ENCODE results near the gene UQCC5.

Gene UQCC5

DNA sequence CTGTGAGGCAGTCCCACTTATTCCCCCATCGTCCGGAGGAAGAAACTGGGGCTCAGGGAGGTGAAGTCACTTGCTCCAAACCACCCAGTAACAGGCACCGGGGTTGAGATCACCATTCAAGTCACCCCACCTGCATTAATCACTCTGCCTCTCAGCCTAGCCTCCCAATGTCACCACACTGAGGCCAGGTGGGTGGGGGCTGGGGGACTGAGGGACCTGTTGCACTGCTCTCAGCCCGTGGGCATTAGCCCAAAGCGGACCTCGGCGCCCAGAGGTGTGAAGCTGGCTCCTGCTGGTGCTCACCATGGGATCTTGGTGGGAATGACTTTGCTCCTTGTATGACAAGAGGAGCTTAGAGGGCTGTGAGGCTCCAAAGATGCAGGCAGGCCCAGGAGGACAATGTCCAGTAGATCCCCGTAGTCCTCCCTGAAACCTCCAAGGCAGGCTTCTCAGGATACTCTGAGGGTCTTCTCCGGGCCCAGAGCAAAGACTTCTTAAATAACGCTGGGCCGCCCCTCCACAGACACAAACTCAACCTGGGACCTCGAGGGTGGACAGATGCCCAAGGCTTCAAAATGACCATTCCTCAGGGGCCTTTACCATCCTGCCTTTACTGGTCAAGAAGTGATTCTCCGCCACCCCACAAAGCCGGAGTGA, 4.4 kb upstream of the UQCC5 start:
- Histone ChIP-seq H3K27ac (ENCODE audit: poor library complexity, severe bottlenecking) (peak overlapping the region; percentile 73), H3K4me3 (ENCODE audit: severe bottlenecking) (peak overlapping the region; percentile 88), H3K9me3 (ENCODE audit: severe bottlenecking) (no peaks in the 10 kb centered on the region), H3K4me1 (ENCODE audit: insufficient read depth, poor library complexity, severe bottlenecking) (peaks cover 7% of the 10 kb centered on the region), H3K27me3 (ENCODE audit: insufficient read depth, poor library complexity, severe bottlenecking) (no peaks in the 10 kb centered on the region), H3K36me3 (ENCODE audit: low read depth) (peaks cover 18% of the 10 kb centered on the region)
- no peak for ATAC-seq (ENCODE audit: low read depth)
- TF ChIP-seq, protein P1, sequence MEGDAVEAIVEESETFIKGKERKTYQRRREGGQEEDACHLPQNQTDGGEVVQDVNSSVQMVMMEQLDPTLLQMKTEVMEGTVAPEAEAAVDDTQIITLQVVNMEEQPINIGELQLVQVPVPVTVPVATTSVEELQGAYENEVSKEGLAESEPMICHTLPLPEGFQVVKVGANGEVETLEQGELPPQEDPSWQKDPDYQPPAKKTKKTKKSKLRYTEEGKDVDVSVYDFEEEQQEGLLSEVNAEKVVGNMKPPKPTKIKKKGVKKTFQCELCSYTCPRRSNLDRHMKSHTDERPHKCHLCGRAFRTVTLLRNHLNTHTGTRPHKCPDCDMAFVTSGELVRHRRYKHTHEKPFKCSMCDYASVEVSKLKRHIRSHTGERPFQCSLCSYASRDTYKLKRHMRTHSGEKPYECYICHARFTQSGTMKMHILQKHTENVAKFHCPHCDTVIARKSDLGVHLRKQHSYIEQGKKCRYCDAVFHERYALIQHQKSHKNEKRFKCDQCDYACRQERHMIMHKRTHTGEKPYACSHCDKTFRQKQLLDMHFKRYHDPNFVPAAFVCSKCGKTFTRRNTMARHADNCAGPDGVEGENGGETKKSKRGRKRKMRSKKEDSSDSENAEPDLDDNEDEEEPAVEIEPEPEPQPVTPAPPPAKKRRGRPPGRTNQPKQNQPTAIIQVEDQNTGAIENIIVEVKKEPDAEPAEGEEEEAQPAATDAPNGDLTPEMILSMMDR (IDR thresholded peaks at IDR 0.05; ENCODE audit: poor library complexity, severe bottlenecking) = no peak
- DNase-seq (ENCODE audit: low spot score) = peak; percentile 66

DNA sequence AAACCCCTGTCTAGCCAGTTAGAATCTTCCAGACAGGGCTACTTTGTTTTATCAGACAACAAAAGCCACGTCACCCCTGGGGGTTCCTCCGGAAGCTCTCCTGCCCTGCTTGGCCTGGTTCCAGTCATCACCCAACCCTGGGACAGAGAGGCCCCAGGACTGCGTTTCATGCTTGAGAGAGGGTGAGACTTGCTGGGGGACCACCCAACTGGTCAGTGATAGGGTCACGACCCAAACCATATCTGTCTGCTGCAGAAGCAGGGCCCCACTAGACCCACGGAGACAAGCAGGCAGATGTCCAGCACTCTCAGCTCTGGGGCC, 3.9 kb upstream of the UQCC5 start:
- peak; percentile 65 for DNase-seq (ENCODE audit: low spot score)

DNA sequence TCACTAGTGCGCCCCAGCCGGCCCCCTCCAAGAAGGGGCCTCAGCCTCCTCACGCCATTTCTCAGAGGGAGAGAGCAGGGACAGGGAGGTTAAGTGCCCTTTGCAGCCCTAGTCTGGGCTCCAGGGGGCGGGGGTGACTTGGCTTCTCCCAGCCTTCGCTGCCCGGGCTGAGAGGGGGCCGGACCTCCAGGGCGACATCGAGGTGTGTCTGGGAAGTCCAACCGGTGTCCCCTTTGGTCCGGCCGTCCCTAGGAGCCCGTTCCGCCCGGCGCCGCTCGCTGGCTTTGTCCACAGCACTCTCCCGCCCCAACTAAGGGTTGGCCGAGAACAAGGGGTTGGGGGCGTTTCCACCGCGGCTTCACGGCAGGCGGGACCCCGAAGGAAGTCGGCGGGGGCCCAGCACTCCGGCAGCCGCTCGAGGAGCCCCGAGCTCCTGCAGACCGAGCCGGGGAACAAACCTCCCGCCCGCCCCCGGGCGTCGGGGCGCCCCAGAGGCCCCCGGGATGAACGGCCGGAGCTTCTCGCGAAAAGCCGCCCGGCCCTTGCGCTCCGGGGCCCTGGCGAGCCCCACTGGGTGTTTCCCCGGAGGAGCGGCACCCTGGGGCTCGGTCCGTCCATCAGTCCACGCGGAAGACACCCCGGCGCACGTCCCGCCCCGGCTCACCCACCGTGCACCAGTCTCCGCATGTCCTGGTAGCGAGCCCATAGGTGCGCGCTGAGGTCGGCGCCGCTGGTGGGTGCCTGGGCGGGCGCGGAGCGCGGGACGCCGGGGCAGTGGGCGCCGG, 3.4 kb upstream of the UQCC5 start:
- DNase-seq (ENCODE audit: low spot score) = peak; percentile 61
- ATAC-seq (ENCODE audit: low read depth) = no peak

More for the DNA sequence above, 3.9 kb upstream of the UQCC5 start:
- Histone ChIP-seq H3K4me1 (ENCODE audit: insufficient read depth, poor library complexity, severe bottlenecking) (peaks cover 5% of the 10 kb centered on the region), H3K36me3 (ENCODE audit: low read depth) (peaks cover 13% of the 10 kb centered on the region), H3K27me3 (ENCODE audit: insufficient read depth, poor library complexity, severe bottlenecking) (no peaks in the 10 kb centered on the region), H3K9me3 (ENCODE audit: severe bottlenecking) (no peaks in the 10 kb centered on the region), H3K27ac (ENCODE audit: poor library complexity, severe bottlenecking) (peak overlapping the region; percentile 73), H3K4me3 (ENCODE audit: severe bottlenecking) (peak overlapping the region; percentile 88)
- ATAC-seq (ENCODE audit: low read depth) = no peak
- TF ChIP-seq, protein P1 (IDR thresholded peaks at IDR 0.05; ENCODE audit: poor library complexity, severe bottlenecking) = no peak

DNA sequence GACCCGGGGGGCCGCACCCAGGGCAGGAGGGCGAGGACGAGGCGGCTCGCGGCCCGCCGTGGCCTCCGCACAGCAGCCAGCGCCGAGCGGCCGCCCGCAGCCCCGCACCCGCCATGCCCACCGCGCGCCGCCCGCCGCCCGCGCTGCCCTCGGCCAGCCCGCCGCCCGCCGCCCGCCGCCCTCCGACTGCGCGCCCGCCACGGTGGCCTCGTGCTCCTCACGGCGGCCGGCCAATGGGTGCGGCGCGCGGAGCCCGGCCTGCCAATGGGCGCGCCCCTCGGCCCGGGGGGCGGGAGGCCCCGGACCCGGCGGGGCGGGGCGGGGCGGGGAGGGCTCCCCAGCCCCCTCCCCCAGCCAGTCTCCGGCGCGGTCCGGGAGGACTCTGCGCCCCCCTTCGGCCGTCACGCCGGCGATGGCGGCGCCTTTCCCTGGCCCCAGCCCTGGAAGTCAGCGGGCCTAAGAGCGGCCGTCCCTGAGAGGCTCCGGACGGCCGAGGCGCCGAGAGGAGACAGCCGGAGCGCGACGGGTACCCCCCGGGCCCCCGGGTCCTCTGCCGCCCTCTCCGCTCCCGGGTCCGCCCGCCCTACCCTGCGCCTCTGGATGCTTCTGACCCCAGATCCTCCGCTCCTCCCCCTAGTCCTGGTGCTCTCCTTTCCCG, 2.7 kb upstream of the UQCC5 start, which contains the start of gene NT5DC2:
Gene NT5DC2 (minus strand): TSS at position 235 of the 658 bp plus-strand sequence. CDS start 120 bp downstream, at position 115.
- ATAC-seq (ENCODE audit: low read depth) (peak; percentile 28), DNase-seq (ENCODE audit: low spot score) (no peak)
- Histone ChIP-seq H3K4me3 (ENCODE audit: severe bottlenecking) (peak within 1 kb of the TSS; percentile 88), H3K27ac (ENCODE audit: poor library complexity, severe bottlenecking) (peak within 1 kb of the TSS; percentile 73), H3K4me1 (ENCODE audit: insufficient read depth, poor library complexity, severe bottlenecking) (peaks cover 18% of the 10 kb centered on the region), H3K27me3 (ENCODE audit: insufficient read depth, poor library complexity, severe bottlenecking) (no peaks in the 10 kb centered on the region), H3K9me3 (ENCODE audit: severe bottlenecking) (no peaks in the 10 kb centered on the region), H3K36me3 (ENCODE audit: low read depth) (peaks cover 4% of the 10 kb centered on the region)
- TF ChIP-seq, protein P1 (IDR thresholded peaks at IDR 0.05; ENCODE audit: poor library complexity, severe bottlenecking) = peak; percentile 19

More for the DNA sequence above, 3.4 kb upstream of the UQCC5 start:
- Histone ChIP-seq H3K4me1 (ENCODE audit: insufficient read depth, poor library complexity, severe bottlenecking) (peaks cover 11% of the 10 kb centered on the region), H3K27me3 (ENCODE audit: insufficient read depth, poor library complexity, severe bottlenecking) (no peaks in the 10 kb centered on the region), H3K4me3 (ENCODE audit: severe bottlenecking) (peak overlapping the region; percentile 88), H3K9me3 (ENCODE audit: severe bottlenecking) (no peaks in the 10 kb centered on the region), H3K27ac (ENCODE audit: poor library complexity, severe bottlenecking) (peak overlapping the region; percentile 73), H3K36me3 (ENCODE audit: low read depth) (peaks cover 8% of the 10 kb centered on the region)
- TF ChIP-seq, protein P1 (IDR thresholded peaks at IDR 0.05; ENCODE audit: poor library complexity, severe bottlenecking) = no peak

Data from RWPE2 (cell line).